ENCODE measurements around the gene KLHL21.

Gene KLHL21

DNA sequence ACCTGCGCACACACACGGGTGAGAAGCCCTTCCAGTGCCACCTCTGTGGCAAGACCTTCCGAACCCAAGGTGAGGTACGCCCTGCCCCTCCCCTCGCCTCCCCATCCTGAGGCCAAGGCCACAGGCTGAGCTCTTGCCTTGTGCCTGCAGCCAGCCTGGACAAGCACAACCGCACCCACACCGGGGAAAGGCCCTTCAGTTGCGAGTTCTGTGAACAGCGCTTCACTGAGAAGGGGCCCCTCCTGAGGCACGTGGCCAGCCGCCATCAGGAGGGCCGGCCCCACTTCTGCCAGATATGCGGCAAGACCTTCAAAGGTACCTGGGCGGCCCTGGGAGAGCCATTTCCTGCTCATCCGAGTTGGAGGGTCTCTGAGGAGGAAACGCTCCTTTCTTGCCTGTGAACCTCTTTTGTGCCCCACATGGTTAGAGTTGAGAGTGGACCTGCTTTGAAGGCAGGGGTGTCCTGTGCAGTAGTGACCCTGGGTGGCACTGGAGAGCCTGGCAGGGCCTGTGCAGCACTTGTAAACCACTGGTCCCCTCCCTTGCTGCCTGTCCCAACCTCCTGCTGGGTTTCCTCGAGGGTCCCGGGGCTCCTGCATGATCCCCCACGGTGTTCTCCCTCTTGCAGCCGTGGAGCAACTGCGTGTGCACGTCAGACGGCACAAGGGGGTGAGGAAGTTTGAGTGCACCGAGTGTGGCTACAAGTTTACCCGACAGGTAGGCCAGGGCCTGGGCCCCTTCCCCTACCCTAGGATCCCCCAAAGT is 14.4 kb downstream of the KLHL21 start:
- Histone ChIP-seq H3K27me3 (ENCODE audit: insufficient read depth, low read length) (no peaks in the 10 kb centered on the region), H3K36me3 (ENCODE audit: insufficient read depth, low read length) (no peaks in the 10 kb centered on the region), H3K4me3 (ENCODE audit: low read depth, low read length) (no peak overlapping the region), H3K4me1 (ENCODE audit: control insufficient read depth, insufficient read depth, low read length, unreplicated experiment) (no peaks in the 10 kb centered on the region), H3K27ac (ENCODE audit: low read depth, low read length) (no peak overlapping the region), H3K79me2 (ENCODE audit: control insufficient read depth, insufficient read depth, low read length, unreplicated experiment) (peaks cover 3% of the 10 kb centered on the region), H2AFZ (ENCODE audit: low read length, unreplicated experiment) (no peak overlapping the region)

DNA sequence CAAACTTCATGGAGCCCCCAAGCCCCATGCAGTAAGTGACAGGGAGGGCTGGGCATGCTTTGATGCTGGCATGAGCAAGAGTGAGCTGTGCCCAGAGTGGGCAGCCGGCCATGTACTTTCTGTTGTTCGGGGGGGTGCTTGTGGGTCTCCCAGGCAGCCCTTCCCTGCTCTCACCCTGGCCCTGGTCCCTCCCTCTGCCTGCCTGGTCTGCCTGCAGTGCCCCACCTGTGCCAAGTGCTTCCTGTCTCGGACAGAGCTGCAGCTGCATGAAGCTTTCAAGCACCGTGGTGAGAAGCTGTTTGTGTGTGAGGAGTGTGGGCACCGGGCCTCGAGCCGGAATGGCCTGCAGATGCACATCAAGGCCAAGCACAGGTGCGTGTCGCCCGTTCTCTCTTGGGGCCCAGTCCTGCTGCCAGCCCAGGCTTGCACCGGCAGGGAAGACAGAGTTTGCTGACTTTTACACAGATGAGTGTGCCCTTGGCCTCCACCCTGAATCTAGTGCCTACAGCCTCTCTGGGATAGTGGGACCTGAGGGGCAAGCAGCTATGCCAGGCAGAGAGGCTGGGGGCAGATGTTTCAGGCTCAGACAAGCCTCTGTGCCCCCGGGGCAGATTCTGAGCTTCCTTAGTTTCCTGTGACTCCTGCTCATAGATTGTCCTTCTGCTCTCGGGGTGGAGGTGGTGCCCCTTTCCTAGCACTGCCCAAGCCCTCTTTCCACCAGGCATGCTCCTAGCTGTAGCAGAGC is 15.2 kb downstream of the KLHL21 start:
- Histone ChIP-seq H3K27ac (ENCODE audit: low read depth, low read length) (no peak overlapping the region), H3K79me2 (ENCODE audit: control insufficient read depth, insufficient read depth, low read length, unreplicated experiment) (no peaks in the 10 kb centered on the region), H2AFZ (ENCODE audit: low read length, unreplicated experiment) (no peak overlapping the region), H3K27me3 (ENCODE audit: insufficient read depth, low read length) (no peaks in the 10 kb centered on the region), H3K4me1 (ENCODE audit: control insufficient read depth, insufficient read depth, low read length, unreplicated experiment) (no peaks in the 10 kb centered on the region), H3K36me3 (ENCODE audit: insufficient read depth, low read length) (no peaks in the 10 kb centered on the region), H3K4me3 (ENCODE audit: low read depth, low read length) (no peak overlapping the region)

DNA sequence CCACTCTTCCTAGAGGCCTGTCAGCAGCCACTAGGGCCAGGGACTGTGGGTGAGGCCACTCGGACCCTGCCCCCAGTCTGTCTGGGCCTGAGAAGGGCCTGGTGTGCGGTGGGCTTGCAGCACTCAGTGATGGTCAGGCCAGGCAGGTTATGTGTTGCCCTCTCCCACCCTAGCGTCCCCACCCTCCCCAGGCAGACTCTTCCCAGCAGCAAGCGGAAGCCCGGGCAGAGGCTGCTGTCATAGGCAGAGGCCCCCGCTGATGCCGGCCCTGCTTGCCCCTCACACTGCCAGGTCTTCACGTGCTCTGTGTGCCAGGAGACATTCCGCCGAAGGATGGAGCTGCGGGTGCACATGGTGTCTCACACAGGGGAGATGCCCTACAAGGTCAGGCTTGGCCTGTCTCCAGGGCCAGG is 16.3 kb downstream of the KLHL21 start:
- peaks cover 5% of the 10 kb centered on the region for H3K4me1 ChIP-seq (ENCODE audit: control insufficient read depth, insufficient read depth, low read length, unreplicated experiment)
- H3K79me2 ChIP-seq (ENCODE audit: control insufficient read depth, insufficient read depth, low read length, unreplicated experiment) = no peaks in the 10 kb centered on the region
- H2AFZ ChIP-seq (ENCODE audit: low read length, unreplicated experiment) = no peak overlapping the region
- H3K4me3 ChIP-seq (ENCODE audit: low read depth, low read length) = no peak overlapping the region
- no peaks in the 10 kb centered on the region for H3K36me3 ChIP-seq (ENCODE audit: insufficient read depth, low read length)
- no peak overlapping the region for H3K27ac ChIP-seq (ENCODE audit: low read depth, low read length)
- H3K27me3 ChIP-seq (ENCODE audit: insufficient read depth, low read length) = no peaks in the 10 kb centered on the region

DNA sequence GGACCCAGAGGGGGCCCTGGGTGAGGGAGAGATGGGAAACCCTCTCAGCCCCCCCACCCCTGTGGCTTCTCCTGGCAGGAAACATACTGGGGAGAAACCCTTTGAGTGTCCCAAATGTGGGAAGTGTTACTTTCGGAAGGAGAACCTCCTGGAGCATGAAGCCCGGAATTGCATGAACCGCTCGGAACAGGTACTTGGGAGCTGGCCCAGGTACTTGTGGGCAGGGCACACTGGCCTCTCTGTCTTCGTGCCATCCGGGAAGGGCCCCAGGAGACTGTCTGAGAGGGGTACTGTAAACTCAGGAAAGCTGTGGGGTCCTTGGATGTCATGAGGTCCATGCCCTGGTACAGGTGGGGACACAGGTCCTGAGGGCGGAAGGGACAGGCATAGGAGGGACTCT is 16.8 kb downstream of the KLHL21 start:
- peaks cover under 1% of the 10 kb centered on the region for H3K79me2 ChIP-seq (ENCODE audit: control insufficient read depth, insufficient read depth, low read length, unreplicated experiment)
- no peaks in the 10 kb centered on the region for H3K36me3 ChIP-seq (ENCODE audit: insufficient read depth, low read length)
- no peak overlapping the region for H3K4me3 ChIP-seq (ENCODE audit: low read depth, low read length)
- no peak overlapping the region for H3K27ac ChIP-seq (ENCODE audit: low read depth, low read length)
- peaks cover 10% of the 10 kb centered on the region for H3K4me1 ChIP-seq (ENCODE audit: control insufficient read depth, insufficient read depth, low read length, unreplicated experiment)
- no peaks in the 10 kb centered on the region for H3K27me3 ChIP-seq (ENCODE audit: insufficient read depth, low read length)
- H2AFZ ChIP-seq (ENCODE audit: low read length, unreplicated experiment) = no peak overlapping the region

DNA sequence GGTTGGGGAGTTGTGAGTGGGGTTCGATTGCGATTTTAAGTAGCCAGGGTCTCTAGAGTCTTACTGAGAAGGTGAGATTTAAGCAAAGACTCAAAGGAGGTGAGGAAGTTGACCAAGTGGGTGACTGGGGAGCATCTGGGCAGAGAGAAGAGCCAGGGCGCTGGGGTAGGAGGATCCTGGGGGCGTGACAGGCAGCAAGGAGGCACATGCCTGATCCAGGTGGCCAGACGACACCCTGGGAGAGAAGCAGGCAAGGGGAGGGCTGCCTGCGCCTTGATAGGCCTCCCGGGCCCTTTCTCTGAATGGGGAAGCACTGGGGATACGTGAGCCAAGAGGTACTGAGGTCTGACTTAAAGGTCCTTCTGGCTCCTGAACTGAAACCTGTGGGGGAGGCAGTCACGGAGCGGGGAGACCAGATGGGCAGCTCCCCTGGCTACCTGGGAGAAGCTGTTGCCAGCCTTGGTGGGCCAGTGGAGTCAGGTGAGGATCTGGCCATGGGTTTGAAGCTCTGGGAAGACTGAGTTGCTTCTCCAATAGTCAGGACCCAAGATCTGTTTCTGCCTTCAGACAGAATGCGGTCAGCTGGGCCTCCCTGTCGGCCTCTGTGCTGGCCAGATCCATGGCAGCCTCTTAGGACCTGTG is 17.5 kb downstream of the KLHL21 start:
- Histone ChIP-seq H3K27ac (ENCODE audit: low read depth, low read length) (no peak overlapping the region), H3K4me1 (ENCODE audit: control insufficient read depth, insufficient read depth, low read length, unreplicated experiment) (peaks cover 14% of the 10 kb centered on the region), H3K79me2 (ENCODE audit: control insufficient read depth, insufficient read depth, low read length, unreplicated experiment) (peaks cover 7% of the 10 kb centered on the region), H3K27me3 (ENCODE audit: insufficient read depth, low read length) (no peaks in the 10 kb centered on the region), H3K36me3 (ENCODE audit: insufficient read depth, low read length) (no peaks in the 10 kb centered on the region), H3K4me3 (ENCODE audit: low read depth, low read length) (no peak overlapping the region), H2AFZ (ENCODE audit: low read length, unreplicated experiment) (no peak overlapping the region)

DNA sequence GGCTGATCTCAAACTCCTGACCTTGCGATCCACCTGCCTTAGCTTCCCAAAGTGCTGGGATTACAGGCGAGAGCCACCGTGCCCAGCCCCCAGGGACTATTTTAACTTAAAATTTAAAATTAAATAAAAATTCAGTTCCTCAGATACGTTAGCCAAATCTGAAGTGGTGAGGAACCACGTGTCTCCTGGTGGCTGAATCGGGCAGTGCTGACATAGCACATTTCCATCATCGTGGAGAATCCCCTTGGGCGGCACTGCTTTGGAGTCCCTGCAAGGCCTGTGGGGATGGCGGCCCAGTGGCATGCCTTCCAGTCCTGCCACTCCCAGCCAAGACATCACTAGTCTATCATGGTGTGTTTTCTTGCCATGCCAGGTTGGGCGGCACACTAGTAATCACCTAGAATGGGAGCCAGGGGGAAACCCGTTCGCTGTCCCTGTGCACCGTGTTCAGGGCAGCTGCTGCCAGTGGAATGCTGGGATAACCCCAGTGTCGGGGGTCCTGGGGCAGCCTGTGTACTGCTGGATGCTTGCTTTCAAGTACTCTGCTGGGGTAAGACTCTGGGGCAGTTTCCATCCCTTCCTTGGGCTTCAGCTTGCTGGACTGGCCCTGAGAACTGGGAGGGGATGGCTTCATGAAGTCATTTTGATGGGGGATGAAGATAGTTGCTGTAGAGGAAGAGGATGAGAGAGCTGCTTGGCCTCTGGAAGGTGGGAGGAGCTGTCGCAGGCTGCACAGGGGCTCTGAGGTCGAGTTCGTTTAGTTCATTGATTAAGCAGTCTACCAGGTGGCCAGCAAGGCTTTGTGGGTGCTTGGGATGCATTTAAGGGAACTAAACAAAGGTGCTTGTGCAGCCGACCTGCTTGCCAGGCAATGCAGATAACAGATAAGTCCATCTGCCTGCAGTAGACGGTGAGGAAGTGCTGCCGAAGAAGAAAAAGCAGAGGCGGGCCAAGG is 18.3 kb downstream of the KLHL21 start:
- no peak overlapping the region for H3K4me3 ChIP-seq (ENCODE audit: low read depth, low read length)
- no peak overlapping the region for H2AFZ ChIP-seq (ENCODE audit: low read length, unreplicated experiment)
- H3K36me3 ChIP-seq (ENCODE audit: insufficient read depth, low read length) = no peaks in the 10 kb centered on the region
- H3K79me2 ChIP-seq (ENCODE audit: control insufficient read depth, insufficient read depth, low read length, unreplicated experiment) = peaks cover 10% of the 10 kb centered on the region
- no peaks in the 10 kb centered on the region for H3K27me3 ChIP-seq (ENCODE audit: insufficient read depth, low read length)
- H3K4me1 ChIP-seq (ENCODE audit: control insufficient read depth, insufficient read depth, low read length, unreplicated experiment) = peaks cover 16% of the 10 kb centered on the region
- no peak overlapping the region for H3K27ac ChIP-seq (ENCODE audit: low read depth, low read length)

DNA sequence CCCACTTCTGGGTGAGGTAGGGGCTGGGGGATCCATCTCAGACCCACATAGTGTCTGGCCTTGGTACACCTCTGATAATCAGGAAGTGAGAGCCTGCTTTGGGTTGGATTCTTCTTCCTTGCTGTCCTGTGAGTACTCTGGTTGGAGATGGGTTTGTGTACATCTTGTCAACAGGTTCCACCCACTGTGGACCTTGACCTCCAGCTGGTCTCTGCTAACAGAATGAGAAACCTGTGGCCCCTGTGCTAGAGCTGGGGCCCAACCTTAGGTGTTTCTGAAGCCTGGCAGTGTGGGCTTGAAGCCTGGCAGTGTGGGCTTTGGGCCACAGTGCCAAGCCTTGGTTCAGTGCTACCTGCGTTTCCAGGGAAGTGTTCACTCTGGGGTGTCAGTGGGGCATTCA is 20.3 kb downstream of the KLHL21 start:
- H3K27me3 ChIP-seq (ENCODE audit: insufficient read depth, low read length) = no peaks in the 10 kb centered on the region
- H2AFZ ChIP-seq (ENCODE audit: low read length, unreplicated experiment) = no peak overlapping the region
- H3K4me1 ChIP-seq (ENCODE audit: control insufficient read depth, insufficient read depth, low read length, unreplicated experiment) = peaks cover 33% of the 10 kb centered on the region
- peaks cover 10% of the 10 kb centered on the region for H3K79me2 ChIP-seq (ENCODE audit: control insufficient read depth, insufficient read depth, low read length, unreplicated experiment)
- H3K4me3 ChIP-seq (ENCODE audit: low read depth, low read length) = no peak overlapping the region
- no peaks in the 10 kb centered on the region for H3K36me3 ChIP-seq (ENCODE audit: insufficient read depth, low read length)
- no peak overlapping the region for H3K27ac ChIP-seq (ENCODE audit: low read depth, low read length)

DNA sequence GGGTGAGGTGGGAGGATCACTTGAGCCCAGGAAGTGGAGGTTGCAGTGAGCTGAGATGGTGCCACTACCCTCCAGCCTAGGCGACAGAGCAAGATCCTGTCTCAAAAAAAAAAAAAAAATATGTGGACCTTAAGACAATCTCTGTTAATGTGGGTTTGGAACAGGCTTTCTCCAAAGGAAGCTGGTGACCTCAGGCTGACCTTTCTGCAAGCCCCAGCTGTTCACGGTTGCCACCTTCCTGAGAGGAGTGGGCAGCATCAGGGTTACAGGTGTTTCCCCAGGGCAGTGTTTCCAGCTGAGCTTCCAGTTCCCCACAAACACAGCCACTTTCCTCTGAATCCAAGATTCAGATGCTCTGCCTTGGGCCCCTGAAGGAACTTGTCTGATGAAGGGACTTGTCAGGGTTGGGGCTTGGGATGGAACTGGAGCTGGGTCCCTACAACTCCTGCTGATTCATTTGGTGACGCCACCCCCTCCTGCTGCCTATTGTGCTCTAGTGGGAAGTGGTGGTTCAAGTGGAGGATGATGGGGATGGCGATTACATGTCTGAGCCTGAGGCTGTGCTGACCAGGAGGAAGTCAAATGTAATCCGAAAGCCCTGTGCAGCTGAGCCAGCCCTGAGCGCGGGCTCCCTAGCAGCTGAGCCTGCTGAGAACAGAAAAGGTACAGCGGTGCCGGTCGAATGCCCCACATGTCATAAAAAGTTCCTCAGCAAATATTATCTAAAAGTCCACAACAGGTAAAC is 20.9 kb downstream of the KLHL21 start:
- no peak overlapping the region for H2AFZ ChIP-seq (ENCODE audit: low read length, unreplicated experiment)
- H3K4me1 ChIP-seq (ENCODE audit: control insufficient read depth, insufficient read depth, low read length, unreplicated experiment) = peaks cover 33% of the 10 kb centered on the region
- H3K36me3 ChIP-seq (ENCODE audit: insufficient read depth, low read length) = no peaks in the 10 kb centered on the region
- no peak overlapping the region for H3K27ac ChIP-seq (ENCODE audit: low read depth, low read length)
- no peaks in the 10 kb centered on the region for H3K27me3 ChIP-seq (ENCODE audit: insufficient read depth, low read length)
- H3K4me3 ChIP-seq (ENCODE audit: low read depth, low read length) = no peak overlapping the region
- peaks cover 10% of the 10 kb centered on the region for H3K79me2 ChIP-seq (ENCODE audit: control insufficient read depth, insufficient read depth, low read length, unreplicated experiment)

DNA sequence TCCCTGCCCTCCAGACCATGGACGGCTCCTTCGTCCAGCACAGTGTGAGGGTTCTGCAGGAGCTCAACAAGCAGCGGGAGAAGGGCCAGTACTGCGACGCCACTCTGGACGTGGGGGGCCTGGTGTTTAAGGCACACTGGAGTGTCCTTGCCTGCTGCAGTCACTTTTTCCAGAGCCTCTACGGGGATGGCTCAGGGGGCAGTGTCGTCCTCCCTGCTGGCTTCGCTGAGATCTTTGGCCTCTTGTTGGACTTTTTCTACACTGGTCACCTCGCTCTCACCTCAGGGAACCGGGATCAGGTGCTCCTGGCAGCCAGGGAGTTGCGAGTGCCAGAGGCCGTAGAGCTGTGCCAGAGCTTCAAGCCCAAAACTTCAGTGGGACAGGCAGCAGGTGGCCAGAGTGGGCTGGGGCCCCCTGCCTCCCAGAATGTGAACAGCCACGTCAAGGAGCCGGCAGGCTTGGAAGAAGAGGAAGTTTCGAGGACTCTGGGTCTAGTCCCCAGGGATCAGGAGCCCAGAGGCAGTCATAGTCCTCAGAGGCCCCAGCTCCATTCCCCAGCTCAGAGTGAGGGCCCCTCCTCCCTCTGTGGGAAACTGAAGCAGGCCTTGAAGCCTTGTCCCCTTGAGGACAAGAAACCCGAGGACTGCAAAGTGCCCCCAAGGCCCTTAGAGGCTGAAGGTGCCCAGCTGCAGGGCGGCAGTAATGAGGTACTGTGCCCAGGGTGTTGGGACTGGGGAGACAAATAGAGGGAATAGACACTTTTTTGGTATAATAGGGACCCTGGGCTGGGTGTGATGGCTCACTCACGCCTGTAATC is 21.9 kb downstream of the KLHL21 start:
- H3K27me3 ChIP-seq (ENCODE audit: insufficient read depth, low read length) = no peaks in the 10 kb centered on the region
- peak overlapping the region; percentile 94 for H3K4me3 ChIP-seq (ENCODE audit: low read depth, low read length)
- H3K79me2 ChIP-seq (ENCODE audit: control insufficient read depth, insufficient read depth, low read length, unreplicated experiment) = peaks cover 10% of the 10 kb centered on the region
- H3K4me1 ChIP-seq (ENCODE audit: control insufficient read depth, insufficient read depth, low read length, unreplicated experiment) = peaks cover 33% of the 10 kb centered on the region
- peak overlapping the region; percentile 61 for H2AFZ ChIP-seq (ENCODE audit: low read length, unreplicated experiment)
- no peaks in the 10 kb centered on the region for H3K36me3 ChIP-seq (ENCODE audit: insufficient read depth, low read length)
- no peak overlapping the region; the same call in 1 of the 2 replicates for H3K27ac ChIP-seq (ENCODE audit: low read depth, low read length)
